Measurements from ENCODE around the gene KAZN. TPM values are rescaled to one million over a fixed set of nuclear protein-coding genes. Genes with fewer than 3 reads are reported as not detected.

KAZN gene
- total and polyA plus RNA-seq, 2 of the 8 experiments (the other 6 are each of a cell fraction or from before 2014, with no cell fraction given) = 3.7 to 11.8 TPM

DNA sequence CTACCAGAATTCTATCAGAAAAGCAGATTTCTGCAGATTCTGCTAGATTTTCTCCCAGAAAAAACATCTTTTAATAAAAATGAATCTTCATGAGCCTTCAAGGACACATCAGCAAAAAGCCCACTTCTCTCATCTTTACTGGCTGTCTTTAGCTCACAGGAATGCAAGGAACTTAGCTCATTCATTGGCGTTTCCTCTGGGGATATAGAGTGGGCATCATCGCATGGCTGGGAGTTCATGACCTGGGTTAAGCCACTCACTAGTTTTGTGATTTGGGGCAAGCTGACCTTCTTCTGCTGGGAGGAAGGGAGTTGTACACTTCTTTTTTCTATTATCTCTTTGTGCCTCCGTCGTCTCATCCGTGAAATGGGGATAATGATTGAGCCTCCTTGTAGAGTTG lies 149.7 kb downstream of the KAZN start:
- no peak for FAIRE-seq
- Histone ChIP-seq H4K5ac (ENCODE audit: insufficient read length, low read depth, low read length) (no peak overlapping the region), H2BK5ac (ENCODE audit: low read depth, low read length) (no peak overlapping the region)
- TF ChIP-seq, protein P1, sequence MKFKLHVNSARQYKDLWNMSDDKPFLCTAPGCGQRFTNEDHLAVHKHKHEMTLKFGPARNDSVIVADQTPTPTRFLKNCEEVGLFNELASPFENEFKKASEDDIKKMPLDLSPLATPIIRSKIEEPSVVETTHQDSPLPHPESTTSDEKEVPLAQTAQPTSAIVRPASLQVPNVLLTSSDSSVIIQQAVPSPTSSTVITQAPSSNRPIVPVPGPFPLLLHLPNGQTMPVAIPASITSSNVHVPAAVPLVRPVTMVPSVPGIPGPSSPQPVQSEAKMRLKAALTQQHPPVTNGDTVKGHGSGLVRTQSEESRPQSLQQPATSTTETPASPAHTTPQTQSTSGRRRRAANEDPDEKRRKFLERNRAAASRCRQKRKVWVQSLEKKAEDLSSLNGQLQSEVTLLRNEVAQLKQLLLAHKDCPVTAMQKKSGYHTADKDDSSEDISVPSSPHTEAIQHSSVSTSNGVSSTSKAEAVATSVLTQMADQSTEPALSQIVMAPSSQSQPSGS (IDR thresholded peaks at IDR 0.05; ENCODE audit: low read length) = no peak
- TF ChIP-seq PHF8 (conservative IDR thresholded peaks at IDR 0.05; ENCODE audit: low read depth, low read length) (no peak), CTBP2 (IDR thresholded peaks at IDR 0.05; ENCODE audit: borderline replicate concordance, insufficient read depth, insufficient read length, low read length) (no peak), ASH2L (IDR thresholded peaks at IDR 0.05; ENCODE audit: low read length) (no peak), SP4 (IDR thresholded peaks at IDR 0.05; ENCODE audit: low read length) (no peak), CREB1 (IDR thresholded peaks at IDR 0.05) (no peak), KDM4A (IDR thresholded peaks at IDR 0.05; ENCODE audit: low read depth, low read length, severe bottlenecking) (no peak), NRF1 (IDR thresholded peaks at IDR 0.05; ENCODE audit: low read depth, low read length) (no peak), SP2 (IDR thresholded peaks at IDR 0.05; ENCODE audit: low read length) (no peak), RFX5 (IDR thresholded peaks at IDR 0.05; ENCODE audit: borderline replicate concordance, low read depth, low read length) (no peak), TCF12 (IDR thresholded peaks at IDR 0.05; ENCODE audit: low read depth, low read length) (no peak), RBBP5 (IDR thresholded peaks at IDR 0.05; ENCODE audit: borderline replicate concordance, low read depth, low read length) (no peak), BRCA1 (IDR thresholded peaks at IDR 0.05; ENCODE audit: low read depth, low read length) (no peak)

More for the DNA sequence above, 149.7 kb downstream of the KAZN start:
- no peak overlapping the region for H2BK12ac ChIP-seq (ENCODE audit: low read depth, low read length)
- no peak overlapping the region for H3K4me3 ChIP-seq (ENCODE audit: extremely low read depth in 1 of 4, insufficient read depth in 2 of 4, low read depth in 3 of 4, low read length in 4 of 4)
- no peaks in the 10 kb centered on the region; the same call in 1 of the 2 replicates for H3K23me2 ChIP-seq (ENCODE audit: low read depth, low read length)
- H2AFZ ChIP-seq (ENCODE audit: low read length) = no peak overlapping the region
- no peaks in the 10 kb centered on the region for H3K27me3 ChIP-seq (replicated peaks in 1 of 4; ENCODE audit: control insufficient read depth in 3 of 4, extremely low read depth in 1 of 4, insufficient read depth in 3 of 4, low read length in 3 of 4)
- no peak overlapping the region for H2BK15ac ChIP-seq (ENCODE audit: low read length)
- POLR2A ChIA-PET (ENCODE audit: partially characterized antibody) = no interaction called here
- H4K91ac ChIP-seq (replicated peaks; ENCODE audit: insufficient read length, low read length) = no peak overlapping the region
- no peaks in the 10 kb centered on the region for H3K36me3 ChIP-seq (ENCODE audit: control insufficient read depth in 2 of 4, insufficient read depth in 4 of 4, low read length in 3 of 4)
- no peak overlapping the region for H3K9ac ChIP-seq (replicated peaks in 1 of 4; ENCODE audit: extremely low read depth in 1 of 4, low read depth in 3 of 4, low read length in 3 of 4)
- no peak overlapping the region for H2BK20ac ChIP-seq (ENCODE audit: low read length)
- no peak overlapping the region for H3K4me2 ChIP-seq (ENCODE audit: insufficient read depth in 1 of 2, low read depth in 2 of 2, low read length in 2 of 2)
- no peaks in the 10 kb centered on the region for H4K20me1 ChIP-seq (replicated peaks in 1 of 2; ENCODE audit: control insufficient read depth in 1 of 2, insufficient read depth in 2 of 2, low read length in 2 of 2)
- H3K56ac ChIP-seq (replicated peaks; ENCODE audit: insufficient read length, low read depth, low read length) = no peak overlapping the region
- H2BK120ac ChIP-seq (replicated peaks; ENCODE audit: low read depth, low read length) = no peak overlapping the region
- H2AK5ac ChIP-seq (ENCODE audit: low read depth, low read length) = no peak overlapping the region
- WGBS, 2 experiments (ENCODE audit: extremely low coverage in 1 of 2, insufficient coverage in 1 of 2, insufficient read length in 1 of 2, insufficient replicate concordance in 2 of 2, low coverage in 1 of 2, low lambda C conversion rate in 2 of 2, missing lambda C conversion rate in 1 of 2) = 93% methylated on average over 5 of the region's 5 CpGs; no CpG with 5 or more reads in 1 of the 2 experiments
- no peak overlapping the region for H3K4ac ChIP-seq (replicated peaks; ENCODE audit: insufficient read length, low read depth, low read length)
- no peak overlapping the region for H3K23ac ChIP-seq (ENCODE audit: insufficient read length)
- H3K18ac ChIP-seq (ENCODE audit: extremely low read depth, low read length) = no peak overlapping the region
- DNase-seq (ENCODE audit: low read depth in 1 of 2, low spot score in 2 of 2) = no peak
- peaks cover 0 to 2% (median 0%) of the 10 kb centered on the region in 4 experiments; a peak in 1 of 7 replicates for H3K4me1 ChIP-seq (replicated peaks in 1 of 4; ENCODE audit: control insufficient read depth in 3 of 4, insufficient read depth in 4 of 4, low read length in 3 of 4)
- no peaks in the 10 kb centered on the region for H3K79me1 ChIP-seq (ENCODE audit: low read depth, low read length)
- H4K8ac ChIP-seq (ENCODE audit: extremely low read depth, insufficient read depth, low read length) = no peak overlapping the region
- CTCF ChIA-PET (ENCODE audit: partially characterized antibody) = interaction anchor here (0.5 to 2.0 kb wide), 4 partner anchors 15 to 339 kb away, joined by 3 to 6 read pairs (median 4); no protein-coding TSS in a partner anchor
- H3K14ac ChIP-seq (ENCODE audit: insufficient read length) = no peak overlapping the region
- H3K27ac ChIP-seq (ENCODE audit: low read depth, low read length) = no peak overlapping the region
- H3K79me2 ChIP-seq (ENCODE audit: control insufficient read depth in 1 of 2, insufficient read depth in 2 of 2, low read length in 2 of 2) = no peaks in the 10 kb centered on the region
- H3K9me3 ChIP-seq (ENCODE audit: insufficient read depth in 2 of 2, low read depth in 1 of 2, low read length in 1 of 2) = no peaks in the 10 kb centered on the region
